Measurements from ENCODE around the gene KAZALD1.
"Not testable (repeated sequence)": the region's sequence is repeated elsewhere in the genome, so short reads cannot be mapped to it uniquely, and the experiment has no call there.

KAZALD1 gene

GRCh38 chr10:101030496-101031127, 31.2 kb upstream of the KAZALD1 start:
- DNase-seq (ENCODE audit: low spot score), result no peak

GRCh38 chr10:101031128-101031795, 30.5 kb upstream of the KAZALD1 start, which contains the start of the genes PDZD7 and SFXN3:
Gene PDZD7 (minus strand): TSS chr10:101031129. CDS start chr10:101030219, 910 bp downstream.
Gene SFXN3 (plus strand): TSS chr10:101031234. CDS start chr10:101034695, 3,461 bp downstream.
- peak; percentile 93 for DNase-seq (ENCODE audit: low spot score)

- peak; percentile 68 for DNase-seq (ENCODE audit: low spot score)
Measured at GRCh38 chr10:101031796-101032636, 29.8 kb upstream of the KAZALD1 start.

GRCh38 chr10:101032637-101033224, 29.1 kb upstream of the KAZALD1 start:
- DNase-seq (ENCODE audit: low spot score), result no peak

GRCh38 chr10:101033276-101033675, 28.5 kb upstream of the KAZALD1 start:
- no peak for DNase-seq (ENCODE audit: low spot score)

GRCh38 chr10:101034404-101034803, 27.4 kb upstream of the KAZALD1 start:
- DNase-seq (ENCODE audit: low spot score), result not testable (repeated sequence)

- no peak for DNase-seq (ENCODE audit: low spot score)
Measured at GRCh38 chr10:101035314-101035713, 26.5 kb upstream of the KAZALD1 start.

GRCh38 chr10:101035916-101036702, 25.7 kb upstream of the KAZALD1 start:
- no peak for DNase-seq (ENCODE audit: low spot score)

- no peak for DNase-seq (ENCODE audit: low spot score)
Measured at GRCh38 chr10:101036726-101037125, 25.1 kb upstream of the KAZALD1 start.

- DNase-seq (ENCODE audit: low spot score), result no peak
Measured at GRCh38 chr10:101038484-101038883, 23.3 kb upstream of the KAZALD1 start.

GRCh38 chr10:101040061-101040460, 21.7 kb upstream of the KAZALD1 start:
- DNase-seq (ENCODE audit: low spot score), result no peak

GRCh38 chr10:101040851-101041250, 20.9 kb upstream of the KAZALD1 start:
- no peak for DNase-seq (ENCODE audit: low spot score)

- peak; percentile 77 for DNase-seq (ENCODE audit: low spot score)
Measured at GRCh38 chr10:101041252-101041761, 20.5 kb upstream of the KAZALD1 start.

GRCh38 chr10:101042118-101042517, 19.7 kb upstream of the KAZALD1 start:
- no peak for DNase-seq (ENCODE audit: low spot score)

- peak; percentile 96 for DNase-seq (ENCODE audit: low spot score)
Measured at GRCh38 chr10:101042667-101043362, 19.0 kb upstream of the KAZALD1 start.

- DNase-seq (ENCODE audit: low spot score), result no peak
Measured at GRCh38 chr10:101043363-101043707, 18.5 kb upstream of the KAZALD1 start.

- DNase-seq (ENCODE audit: low spot score), result no peak
Measured at GRCh38 chr10:101044117-101044516, 17.7 kb upstream of the KAZALD1 start.

GRCh38 chr10:101046332-101047238, 15.2 kb upstream of the KAZALD1 start:
- DNase-seq (ENCODE audit: low spot score), result no peak

GRCh38 chr10:101047268-101047667, 14.5 kb upstream of the KAZALD1 start:
- DNase-seq (ENCODE audit: low spot score), result no peak

Measured in ecto neural progenitor cell (in vitro differentiated cells).